Measurements from ENCODE around the gene SRPRB. TPM values are rescaled to one million over a fixed set of nuclear protein-coding genes. Genes with fewer than 3 reads are reported as not detected.
A peak's percentile ranks its signal among the peaks of the same experiment; 100 is the strongest.

SRPRB gene
- total and polyA plus RNA-seq, 3 experiments from 2014 or later: 60.0 to 129 (median 128) TPM

DNA sequence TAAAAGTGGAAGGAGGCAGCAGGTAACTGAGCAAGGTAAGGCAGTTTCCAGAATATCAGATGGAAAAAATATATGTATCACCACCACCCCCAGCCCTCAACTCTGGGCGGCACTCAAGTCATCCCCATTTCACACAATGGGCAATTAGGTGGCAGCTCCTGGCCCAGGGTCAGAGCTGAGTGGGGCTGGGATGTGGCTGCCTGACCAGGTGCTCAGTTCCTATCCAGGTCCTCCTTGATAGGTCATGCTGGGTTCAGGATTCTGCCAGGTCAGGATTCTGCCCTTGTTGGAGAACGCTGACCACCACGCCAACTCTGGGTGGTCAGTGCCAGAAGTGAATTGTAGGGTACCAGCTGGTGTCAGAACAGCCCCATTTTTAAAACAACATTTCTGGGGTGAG, 60.5 kb downstream of the SRPRB start:
- Histone ChIP-seq H3K27ac (ENCODE audit: low read depth, low read length) (no peak overlapping the region), H3K36me3 (ENCODE audit: insufficient read depth, low read length) (no peaks in the 10 kb centered on the region), H3K4me1 (ENCODE audit: insufficient read depth, low read length) (no peaks in the 10 kb centered on the region), H3K4me3 (ENCODE audit: low read length) (no peak overlapping the region), H3K27me3 (ENCODE audit: insufficient read depth, low read length, poor library complexity, severe bottlenecking) (no peaks in the 10 kb centered on the region), H3K9me3 (ENCODE audit: low read length) (no peaks in the 10 kb centered on the region)
- peaks cover 0 to 3% (median 0%) of the 10 kb centered on the region in 3 donors for H3K36me3 Mint-ChIP-seq
- H3K27ac Mint-ChIP-seq: no peak overlapping the region
- ChIA-PET CTCF (no interaction called here), POLR2A (no interaction called here)
- H3K4me3 Mint-ChIP-seq: no peak overlapping the region
- H3K27me3 Mint-ChIP-seq: peaks cover 10 to 18% of the 10 kb centered on the region in 2 donors
- DNase-seq: no peak
- no peaks in the 10 kb centered on the region for H3K9me3 Mint-ChIP-seq
- no peaks in the 10 kb centered on the region for H3K4me1 Mint-ChIP-seq

DNA sequence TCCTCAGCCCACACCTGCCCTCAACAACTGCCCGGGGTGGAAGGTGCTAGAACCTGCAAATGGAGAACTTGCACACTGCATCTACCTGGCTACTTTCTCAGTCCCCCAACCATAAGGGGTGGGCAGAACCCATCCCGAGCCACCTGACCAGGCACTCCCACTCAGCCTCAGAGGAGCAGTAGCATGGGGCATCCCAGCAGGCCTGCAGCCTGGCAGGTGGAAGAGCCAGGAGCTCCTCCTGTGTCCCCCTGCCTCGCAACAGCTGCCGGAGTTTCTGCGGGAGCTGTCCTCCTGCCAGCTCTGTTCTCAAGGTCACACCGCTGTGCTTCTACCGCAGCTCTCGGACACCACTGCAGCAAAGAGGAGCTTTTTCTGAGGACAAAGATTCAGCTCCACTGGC, 62.6 kb downstream of the SRPRB start:
- Mint-ChIP-seq H3K4me3 (no peak overlapping the region), H3K27me3 (peaks cover 8 to 23% of the 10 kb centered on the region in 2 donors), H3K27ac (no peak overlapping the region), H3K36me3 (peaks cover 0 to 3% (median 0%) of the 10 kb centered on the region in 3 donors), H3K9me3 (no peaks in the 10 kb centered on the region), H3K4me1 (no peaks in the 10 kb centered on the region)
- Histone ChIP-seq H3K4me1 (ENCODE audit: insufficient read depth, low read length) (no peaks in the 10 kb centered on the region), H3K27me3 (ENCODE audit: insufficient read depth, low read length, poor library complexity, severe bottlenecking) (no peaks in the 10 kb centered on the region), H3K36me3 (ENCODE audit: insufficient read depth, low read length) (no peaks in the 10 kb centered on the region), H3K9me3 (ENCODE audit: low read length) (no peaks in the 10 kb centered on the region), H3K27ac (ENCODE audit: low read depth, low read length) (no peak overlapping the region), H3K4me3 (ENCODE audit: low read length) (no peak overlapping the region)
- DNase-seq: no peak
- ChIA-PET POLR2A (no interaction called here), CTCF (no interaction called here)

DNA sequence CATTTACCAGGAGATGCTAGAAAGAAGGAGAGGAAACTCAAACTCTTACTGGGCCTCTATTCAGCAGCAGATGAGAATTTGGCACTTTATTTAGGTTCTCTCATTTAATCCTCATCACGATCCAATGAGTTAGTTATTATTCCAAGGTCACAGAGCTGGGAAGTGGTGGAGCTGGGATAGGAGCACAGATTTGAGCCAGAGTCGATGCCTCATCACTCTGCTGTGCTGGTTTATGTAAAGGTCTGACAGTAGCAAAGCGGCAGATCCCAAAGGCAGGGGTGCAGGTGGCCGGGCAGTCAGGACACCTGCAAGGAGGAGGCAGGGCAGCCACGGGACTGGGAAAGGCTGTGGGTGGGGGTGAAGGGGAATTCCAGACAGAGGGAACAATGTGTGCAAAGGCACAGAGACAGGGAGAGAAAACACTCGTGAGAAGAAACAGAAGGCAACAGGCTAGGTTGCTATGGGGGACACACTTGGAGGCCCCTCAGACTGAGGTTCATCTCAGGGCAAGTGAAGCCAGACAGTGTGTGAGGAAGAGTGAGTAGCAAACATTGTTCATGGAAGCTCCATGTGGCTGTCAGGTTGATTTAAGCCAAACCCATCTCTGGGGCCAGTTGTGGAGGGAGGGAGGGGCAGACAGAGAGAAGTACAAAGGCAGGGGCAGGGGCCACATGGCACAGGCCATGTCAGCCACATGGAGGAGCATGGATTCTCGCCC, 63.3 kb downstream of the SRPRB start:
- Mint-ChIP-seq H3K4me1 (no peaks in the 10 kb centered on the region), H3K27me3 (peaks cover 8 to 23% of the 10 kb centered on the region in 2 donors), H3K36me3 (peaks cover 0 to 3% (median 0%) of the 10 kb centered on the region in 3 donors), H3K4me3 (no peak overlapping the region), H3K27ac (peak overlapping the region in 2 of 8 donors; percentile 13 to 58), H3K9me3 (no peaks in the 10 kb centered on the region)
- no peak for DNase-seq
- H3K27me3 ChIP-seq (ENCODE audit: insufficient read depth, low read length, poor library complexity, severe bottlenecking): no peaks in the 10 kb centered on the region
- CTCF ChIA-PET: no interaction called here
- no peak overlapping the region for H3K4me3 ChIP-seq (ENCODE audit: low read length)
- no peaks in the 10 kb centered on the region for H3K36me3 ChIP-seq (ENCODE audit: insufficient read depth, low read length)
- H3K27ac ChIP-seq (ENCODE audit: low read depth, low read length): no peak overlapping the region
- POLR2A ChIA-PET: no interaction called here
- no peaks in the 10 kb centered on the region for H3K4me1 ChIP-seq (ENCODE audit: insufficient read depth, low read length)
- no peaks in the 10 kb centered on the region for H3K9me3 ChIP-seq (ENCODE audit: low read length)

DNA sequence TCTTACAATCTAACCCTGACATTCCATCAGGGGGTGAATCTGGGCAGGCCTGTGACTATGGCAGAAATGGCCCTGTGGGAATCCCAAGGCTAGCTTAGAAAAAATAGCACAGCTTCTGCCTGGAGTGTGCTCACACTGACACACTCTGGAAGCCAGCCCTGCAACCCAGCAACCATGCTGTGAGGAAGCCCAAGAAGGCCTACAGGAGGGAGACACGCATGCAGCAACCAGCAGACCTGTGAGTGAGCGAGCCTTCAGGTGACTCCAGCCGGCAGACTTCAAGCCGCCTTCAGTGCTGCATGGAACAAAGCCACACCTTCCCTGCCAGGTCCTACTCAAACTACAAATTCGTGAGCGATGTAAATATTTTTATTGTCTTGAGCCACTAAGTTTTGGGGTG, 64.0 kb downstream of the SRPRB start:
- no peaks in the 10 kb centered on the region for H3K4me1 Mint-ChIP-seq
- POLR2A ChIA-PET: no interaction called here

DNA sequence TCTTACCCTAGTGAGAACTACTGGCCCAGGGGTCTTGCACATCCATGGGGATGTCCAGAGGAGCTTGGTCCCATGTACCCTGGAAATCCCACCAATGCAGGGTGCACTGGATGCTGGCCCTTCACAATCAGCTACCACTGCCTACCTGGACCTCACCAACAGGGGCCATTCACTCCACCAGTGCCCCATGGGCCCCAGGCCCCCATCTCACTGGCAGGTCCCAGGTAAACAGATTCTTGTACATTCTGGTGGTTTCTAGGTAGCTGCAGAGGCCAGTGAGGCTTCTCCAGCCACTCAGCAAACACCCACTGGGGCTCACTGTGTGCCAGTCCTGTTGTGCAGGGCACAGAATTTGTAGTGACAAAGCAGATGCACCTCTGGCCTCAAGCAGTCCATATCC, 65.2 kb downstream of the SRPRB start:
- Histone ChIP-seq H3K36me3 (ENCODE audit: insufficient read depth, low read length) (no peaks in the 10 kb centered on the region), H3K4me1 (ENCODE audit: insufficient read depth, low read length) (no peaks in the 10 kb centered on the region), H3K4me3 (ENCODE audit: low read length) (no peak overlapping the region), H3K27ac (ENCODE audit: low read depth, low read length) (no peak overlapping the region), H3K27me3 (ENCODE audit: insufficient read depth, low read length, poor library complexity, severe bottlenecking) (no peaks in the 10 kb centered on the region), H3K9me3 (ENCODE audit: low read length) (no peaks in the 10 kb centered on the region)
- peaks cover 8 to 30% of the 10 kb centered on the region in 2 donors for H3K27me3 Mint-ChIP-seq
- H3K4me3 Mint-ChIP-seq: no peak overlapping the region
- ChIA-PET POLR2A (no interaction called here), CTCF (interaction anchor here (1.3 kb wide), 1 partner anchor 11 kb away, joined by 3 read pairs; no protein-coding TSS in a partner anchor)
- no peaks in the 10 kb centered on the region for H3K4me1 Mint-ChIP-seq
- no peak overlapping the region for H3K27ac Mint-ChIP-seq
- H3K36me3 Mint-ChIP-seq: peaks cover 0 to 3% (median 0%) of the 10 kb centered on the region in 3 donors
- H3K9me3 Mint-ChIP-seq: no peaks in the 10 kb centered on the region
- no peak for DNase-seq

More for the DNA sequence above, 64.0 kb downstream of the SRPRB start:
- Mint-ChIP-seq H3K36me3 (peaks cover 0 to 3% (median 0%) of the 10 kb centered on the region in 3 donors), H3K27me3 (peaks cover 8 to 26% of the 10 kb centered on the region in 2 donors), H3K4me3 (no peak overlapping the region), H3K9me3 (no peaks in the 10 kb centered on the region), H3K27ac (no peak overlapping the region)
- H3K27me3 ChIP-seq (ENCODE audit: insufficient read depth, low read length, poor library complexity, severe bottlenecking): no peaks in the 10 kb centered on the region
- no peaks in the 10 kb centered on the region for H3K9me3 ChIP-seq (ENCODE audit: low read length)
- CTCF ChIA-PET: no interaction called here
- H3K36me3 ChIP-seq (ENCODE audit: insufficient read depth, low read length): no peaks in the 10 kb centered on the region
- no peaks in the 10 kb centered on the region for H3K4me1 ChIP-seq (ENCODE audit: insufficient read depth, low read length)
- DNase-seq: no peak
- H3K4me3 ChIP-seq (ENCODE audit: low read length): no peak overlapping the region
- H3K27ac ChIP-seq (ENCODE audit: low read depth, low read length): no peak overlapping the region

Other genes starting within 250 kb of the SRPRB start
- 100 to 1,000 TPM; 298 to 322 TPM for gene CDV3, start 232.1 kb upstream of the SRPRB start, total RNA-seq
- 71.5 TPM for gene CDV3, start 232.1 kb upstream of the SRPRB start, polyA plus RNA-seq
- 10 to 100 TPM; 72.0 to 72.6 TPM for gene TOPBP1, start 143.9 kb upstream of the SRPRB start, total RNA-seq
- gene TOPBP1, start 143.9 kb upstream of the SRPRB start, polyA plus RNA-seq: 11.3 TPM
- gene TF, start 59.4 kb upstream of the SRPRB start, total RNA-seq: under 1 TPM; 0.02 to 0.26 TPM
- gene TF, start 59.4 kb upstream of the SRPRB start, polyA plus RNA-seq: not detected
- gene RAB6B, start 90.1 kb downstream of the SRPRB start, total RNA-seq: under 1 TPM; 0.24 to 0.73 TPM
- 1.7 TPM for gene RAB6B, start 90.1 kb downstream of the SRPRB start, polyA plus RNA-seq
- gene SLCO2A1, start 224.1 kb downstream of the SRPRB start, total RNA-seq: not detected
- not detected for gene SLCO2A1, start 224.1 kb downstream of the SRPRB start, polyA plus RNA-seq